Adipose tissue (tissue), 3 donors: ENCODE measurements around the gene PDE4A. TPM values are rescaled to one million over a fixed set of nuclear protein-coding genes. Genes with fewer than 3 reads are reported as not detected.
"Not testable (repeated sequence)": the region's sequence is repeated elsewhere in the genome, so short reads cannot be mapped to it uniquely, and the experiment has no call there.

Experiments
- H3K27ac ChIP-seq: one replicate; pipeline ENCODE4 v1.5.1; 2013; ENCODE audit warnings: low read depth, low read length
- WGBS, 3 donors: extraction: QIAGEN DNeasy Blood & Tissue Kit; methylation state at CpG; one replicate each; pipeline ENCODE4 v1.1.7; 2013; 5-methylcytosine and 5-hydroxymethylcytosine counted together
- polyA plus RNA-seq, 3 donors: library from polyadenylated mRNA; stranded (reverse); fragments of 200-250 nt; gene quantifications; one replicate each; pipeline ENCODE4 v1.2.3, GENCODE V29; 2013
- donor health status: healthy with polysubstance abuse.
- donor health status: Bipolar disorder and iron deficiency.
- donor health status: healthy.

The PDE4A gene
- polyA plus RNA-seq, 3 donors = 6.4 to 11.9 (median 10.6) TPM

GRCh38 chr19:10450853-10451609, 30.7 kb downstream of the PDE4A start:
- 77 to 89% (median 85%) methylated on average over 25 of the region's 25 CpGs for WGBS, 3 donors
- no peak overlapping the region for H3K27ac ChIP-seq

DNA sequence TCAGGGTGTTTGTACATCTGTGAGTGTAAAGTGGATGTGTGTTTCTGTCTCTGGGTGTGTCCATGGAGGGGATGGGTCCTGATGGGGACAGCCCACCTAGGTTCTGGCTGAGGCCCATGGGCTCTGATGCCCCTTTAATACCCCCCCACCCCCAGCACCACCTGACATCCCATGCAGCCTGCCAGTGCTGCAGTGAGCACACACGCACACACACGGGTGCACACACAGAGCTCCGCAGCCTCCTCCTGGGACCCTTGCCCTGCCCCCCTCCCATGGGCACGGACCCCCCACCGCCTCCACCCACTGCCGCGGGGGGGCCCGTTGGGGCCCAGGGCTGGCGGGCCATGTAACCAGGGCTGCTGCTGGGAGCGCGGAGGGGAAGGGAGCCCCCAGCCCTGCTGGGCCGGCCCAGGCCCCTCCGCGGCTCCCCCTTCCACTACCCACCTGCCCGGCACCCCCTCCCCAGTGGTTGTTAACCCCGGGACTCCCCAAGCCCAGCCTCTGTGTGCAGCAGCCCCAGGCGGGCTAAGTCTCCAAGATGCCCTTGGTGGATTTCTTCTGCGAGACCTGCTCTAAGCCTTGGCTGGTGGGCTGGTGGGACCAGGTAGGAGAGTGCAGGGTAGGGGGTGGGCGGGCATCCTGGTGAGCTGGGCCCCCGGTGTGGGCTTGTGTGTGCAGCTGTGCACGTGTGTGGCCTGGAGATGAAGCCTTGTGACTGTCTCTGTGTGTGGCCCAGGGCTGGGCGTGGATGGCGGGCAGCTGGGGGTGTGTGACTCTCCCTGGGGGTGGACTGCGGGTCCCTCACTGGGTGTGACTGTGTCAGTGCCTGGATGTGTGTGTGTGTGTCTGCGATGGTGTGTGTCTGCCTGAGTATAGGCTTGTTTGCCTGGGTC, 32.6 kb downstream of the PDE4A start:
- WGBS, 3 donors = 63 to 69% (median 67%) methylated on average over 20 to 25 of the region's 25 CpGs
- H3K27ac ChIP-seq = no peak overlapping the region

DNA sequence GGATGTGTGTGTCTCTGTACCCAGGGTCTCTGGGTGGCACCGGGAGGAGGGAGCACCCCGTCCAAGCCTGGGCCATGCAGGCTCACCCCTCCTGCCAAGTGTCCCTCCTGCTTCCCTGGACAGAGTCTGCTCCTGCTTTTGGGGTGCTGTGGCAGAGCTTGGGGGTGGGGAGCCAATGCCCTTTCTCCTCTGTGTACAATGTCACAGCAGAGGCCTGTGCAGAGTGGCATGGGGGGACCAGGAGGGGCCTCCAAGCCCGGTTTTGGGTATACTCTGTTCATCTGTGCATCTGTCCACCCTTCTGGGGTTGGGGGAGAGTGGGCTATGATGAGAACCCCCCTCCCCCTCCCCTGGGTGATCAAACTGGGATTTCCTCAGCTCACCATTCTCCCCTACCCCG, 33.5 kb downstream of the PDE4A start:
- 75 to 79% (median 78%) methylated on average over 4 of the region's 4 CpGs for WGBS, 3 donors
- no peak overlapping the region for H3K27ac ChIP-seq

GRCh38 chr19:10454267-10454666, 33.9 kb downstream of the PDE4A start:
- no peak overlapping the region for H3K27ac ChIP-seq
- WGBS, 3 donors = 47 to 83% (median 78%) methylated on average over 4 to 5 of the region's 5 CpGs

- not testable (repeated sequence) for H3K27ac ChIP-seq
- WGBS, 3 donors = 90 to 94% (median 94%) methylated on average over 7 of the region's 7 CpGs
Measured at GRCh38 chr19:10458733-10459132, 38.4 kb downstream of the PDE4A start.

GRCh38 chr19:10460714-10461046, 40.3 kb downstream of the PDE4A start:
- 31 to 49% (median 40%) methylated on average over 8 of the region's 8 CpGs for WGBS, 3 donors
- no peak overlapping the region for H3K27ac ChIP-seq

DNA sequence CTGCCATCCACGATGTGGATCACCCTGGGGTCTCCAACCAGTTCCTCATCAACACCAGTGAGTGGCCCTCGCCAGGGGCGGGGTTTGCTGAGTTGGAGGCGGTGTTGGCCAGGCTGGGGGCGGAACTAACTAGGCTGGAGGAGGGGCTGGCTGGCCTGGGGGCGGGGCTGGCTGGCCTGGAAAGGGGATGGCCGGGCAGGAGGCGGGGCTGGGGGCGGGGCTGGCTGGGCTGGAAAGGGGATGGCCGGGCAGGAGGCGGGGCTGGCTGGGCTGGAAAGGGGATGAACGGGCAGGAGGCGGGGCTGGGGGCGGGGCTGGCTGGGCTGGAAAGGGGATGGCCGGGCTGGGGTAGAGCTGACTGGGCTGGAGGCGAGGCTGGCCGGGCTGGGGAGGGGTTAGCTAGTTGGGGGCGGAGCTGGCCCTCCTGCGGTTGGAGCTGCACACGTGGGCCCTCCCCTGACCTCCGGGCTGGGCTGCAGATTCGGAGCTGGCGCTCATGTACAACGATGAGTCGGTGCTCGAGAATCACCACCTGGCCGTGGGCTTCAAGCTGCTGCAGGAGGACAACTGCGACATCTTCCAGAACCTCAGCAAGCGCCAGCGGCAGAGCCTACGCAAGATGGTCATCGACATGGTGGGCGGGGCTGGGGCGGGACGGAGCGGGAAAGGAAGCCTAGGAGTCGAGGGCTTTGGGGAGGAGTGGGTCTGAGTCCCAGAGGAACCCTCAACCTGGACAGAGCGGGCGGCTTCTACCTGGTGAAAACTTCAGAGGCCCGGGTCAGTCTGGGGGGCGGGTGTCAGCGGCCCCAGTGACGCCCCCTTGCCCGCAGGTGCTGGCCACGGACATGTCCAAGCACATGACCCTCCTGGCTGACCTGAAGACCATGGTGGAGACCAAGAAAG, 41.0 kb downstream of the PDE4A start:
- WGBS, 3 donors = 8 to 15% (median 10%) methylated on average over 37 to 45 of the region's 45 CpGs
- H3K27ac ChIP-seq = no peak overlapping the region

- WGBS, 3 donors = 93 to 96% (median 95%) methylated on average over 15 of the region's 15 CpGs
- not testable (repeated sequence) for H3K27ac ChIP-seq
Measured at GRCh38 chr19:10462042-10462441, 41.7 kb downstream of the PDE4A start.

DNA sequence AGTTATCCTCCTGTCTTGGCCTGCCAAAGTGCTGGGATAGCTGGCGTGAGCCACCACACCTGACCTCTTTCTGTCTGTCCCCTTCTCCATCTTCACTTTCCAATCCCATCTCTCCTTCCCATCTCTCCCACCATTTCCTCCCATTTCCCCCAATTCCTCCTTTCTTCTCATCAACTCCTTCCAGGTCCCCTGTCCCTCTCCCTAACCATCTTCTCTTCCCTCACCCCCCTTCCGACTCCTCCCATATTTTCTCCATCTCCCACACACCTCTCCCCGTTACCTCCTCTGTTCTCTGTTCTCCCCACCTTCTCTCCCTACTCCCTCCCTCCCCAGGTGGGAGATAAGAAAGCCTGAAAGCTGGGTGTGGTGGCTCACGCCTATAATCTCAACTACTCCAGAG, 42.2 kb downstream of the PDE4A start:
- H3K27ac ChIP-seq = no peak overlapping the region
- 90 to 95% (median 93%) methylated on average over 4 of the region's 4 CpGs for WGBS, 3 donors

GRCh38 chr19:10464456-10464855, 44.1 kb downstream of the PDE4A start:
- WGBS, 3 donors = 84 to 91% (median 91%) methylated on average over 5 of the region's 5 CpGs
- H3K27ac ChIP-seq = no peak overlapping the region

GRCh38 chr19:10467104-10467706, 46.9 kb downstream of the PDE4A start:
- 87 to 91% (median 87%) methylated on average over 20 of the region's 20 CpGs for WGBS, 3 donors
- no peak overlapping the region for H3K27ac ChIP-seq

DNA sequence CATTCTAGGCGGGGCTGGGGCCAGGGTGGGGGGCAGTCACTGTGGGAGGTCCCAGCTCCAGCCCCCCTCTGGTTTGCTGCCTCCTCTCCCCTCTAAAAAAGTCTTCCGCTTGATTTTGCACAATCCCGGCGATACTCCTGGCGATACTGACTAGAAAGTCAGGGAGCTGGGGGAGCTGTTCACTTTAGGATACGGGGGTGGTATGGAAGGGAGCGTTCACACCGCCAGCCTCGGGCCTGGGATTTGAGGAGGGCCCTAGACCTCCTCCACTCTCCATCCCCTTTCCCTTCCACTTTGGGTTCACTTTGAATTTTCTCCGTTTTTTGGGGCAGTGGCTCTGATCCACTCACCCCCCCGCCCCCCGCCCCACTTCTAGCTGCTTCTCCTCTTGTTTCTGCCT, 47.8 kb downstream of the PDE4A start:
- 84 to 91% (median 88%) methylated on average over 12 of the region's 12 CpGs for WGBS, 3 donors
- H3K27ac ChIP-seq = no peak overlapping the region

DNA sequence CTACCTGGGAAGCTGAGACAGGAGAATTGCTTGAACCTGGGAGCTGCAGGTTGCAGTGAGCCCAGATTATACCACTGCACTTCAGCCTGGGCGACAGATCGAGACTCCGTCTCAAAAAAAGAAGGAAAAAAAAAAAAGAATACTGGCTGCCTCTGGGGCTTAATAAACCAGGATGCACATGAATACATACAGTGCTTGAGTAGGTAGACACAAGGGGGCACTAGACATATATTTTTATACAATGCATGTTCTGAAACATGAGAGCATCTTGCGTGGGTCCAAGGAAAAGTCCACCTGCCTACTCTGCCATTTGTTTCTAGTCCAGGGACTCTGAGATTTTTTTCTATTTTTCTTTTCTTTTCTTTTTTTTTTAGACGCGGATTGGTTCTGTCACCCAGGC, 51.6 kb downstream of the PDE4A start:
- H3K27ac ChIP-seq = no peak overlapping the region
- 35 to 50% (median 44%) methylated on average over 6 of the region's 6 CpGs for WGBS, 3 donors

DNA sequence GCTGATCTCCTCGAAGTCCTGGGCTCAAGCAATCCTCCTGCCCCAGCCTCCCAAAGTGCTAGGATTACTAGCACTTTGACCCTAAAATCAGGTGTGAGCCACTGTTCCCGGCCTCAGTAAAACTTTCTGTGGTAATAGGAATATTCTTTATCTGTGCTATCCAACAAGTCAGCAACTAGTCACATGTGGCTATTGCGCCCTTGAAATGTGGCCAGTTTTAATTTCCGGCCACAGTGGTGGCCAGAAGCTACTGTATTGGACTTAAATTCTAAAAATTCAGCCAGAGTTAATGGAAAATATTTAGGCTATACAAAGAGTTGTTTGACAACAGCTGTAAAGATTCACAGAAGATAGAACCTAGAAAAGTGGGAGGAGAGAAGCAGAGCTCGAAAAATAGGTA, 52.9 kb downstream of the PDE4A start:
- no peak overlapping the region for H3K27ac ChIP-seq
- 33 to 72% (median 55%) methylated on average over 5 of the region's 5 CpGs for WGBS, 3 donors

DNA sequence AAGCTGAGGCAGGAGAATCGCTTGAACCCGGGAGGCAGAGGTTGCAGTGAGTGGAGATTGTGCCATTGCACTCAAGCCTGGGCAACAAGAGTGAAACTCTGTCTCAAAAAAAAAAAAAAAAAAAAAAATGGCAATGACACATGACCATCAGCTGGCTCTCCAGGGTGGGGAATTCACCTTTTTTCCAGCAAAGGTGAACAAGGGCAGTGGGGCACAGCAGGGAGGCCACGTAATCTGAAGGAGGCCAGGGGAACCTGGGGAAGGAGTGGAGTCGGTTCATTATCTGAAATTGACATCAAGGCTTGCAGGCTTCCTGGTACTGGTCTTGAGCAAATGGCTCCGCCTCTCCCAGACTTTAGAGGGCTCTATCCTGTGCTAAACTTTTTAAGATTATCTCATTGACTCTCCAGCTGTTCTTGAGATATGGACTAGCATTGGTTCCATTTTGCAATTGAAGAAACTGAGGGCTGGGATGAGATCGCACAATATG, 54.7 kb downstream of the PDE4A start:
- 57 to 65% (median 62%) methylated on average over 6 of the region's 6 CpGs for WGBS, 3 donors
- no peak overlapping the region for H3K27ac ChIP-seq

- no peak overlapping the region for H3K27ac ChIP-seq
- 29 to 34% (median 30%) methylated on average over 5 of the region's 5 CpGs for WGBS, 3 donors
Measured at GRCh38 chr19:10478476-10478875, 58.1 kb downstream of the PDE4A start.

GRCh38 chr19:10478903-10479384, 58.6 kb downstream of the PDE4A start:
- WGBS, 3 donors = 1 to 3% (median 1%) methylated on average over 36 of the region's 36 CpGs
- H3K27ac ChIP-seq = no peak overlapping the region

GRCh38 chr19:10486551-10486950, 66.2 kb downstream of the PDE4A start:
- WGBS, 3 donors = 87 to 89% (median 88%) methylated on average over 13 of the region's 13 CpGs

More at GRCh38 chr19:10486551-10486950, 66.2 kb downstream of the PDE4A start:
- no peak overlapping the region for H3K27ac ChIP-seq
